Colonic mucosa (tissue), 4 donors: ENCODE data around the gene EPHB2. TPM values are rescaled to one million over a fixed set of nuclear protein-coding genes. Genes with fewer than 3 reads are reported as not detected.

Experiments
- DNase-seq: peaks from one replicate; pipeline ENCODE4 v3.0.0-alpha.2; 2020
- H3K27ac ChIP-seq: fragments of 200-600 bp; one replicate; pipeline ENCODE4 v1.8.0; 2021
- H3K27me3 ChIP-seq: fragments of 200-600 bp; one replicate; pipeline ENCODE4 v1.8.0; 2021
- H3K36me3 ChIP-seq: fragments of 200-600 bp; one replicate; pipeline ENCODE4 v1.8.0; 2021
- H3K4me1 ChIP-seq: fragments of 200-600 bp; one replicate; pipeline ENCODE4 v1.8.0; 2021; ENCODE audit warnings: mild to moderate bottlenecking
- H3K4me3 ChIP-seq: fragments of 200-600 bp; one replicate; pipeline ENCODE4 v1.8.0; 2021
- H3K9ac ChIP-seq, 2 donors: one replicate each; pipeline ENCODE4 v1.7.0; 2013; ENCODE audit warnings: control low read depth in 2 of 2, low read depth in 2 of 2, low read length in 2 of 2
- H3K9me3 ChIP-seq: fragments of 200-600 bp; one replicate; pipeline ENCODE4 v1.8.0; 2021
- CTCF ChIP-seq: fragments of 200-600 bp; IDR thresholded peaks from one replicate; pipeline ENCODE4 v1.8.0; 2022; ENCODE audit warnings: antibody characterized with exemption, mild to moderate bottlenecking
- intact Hi-C: fragments of 100-400 bp; cut with DNase I; formaldehyde crosslinking; loops from one replicate; pipeline ENCODE4 v1.14.1; 2022
- total RNA-seq, 2 donors: library from RNA; stranded (reverse); fragmentation: NEBNext Ultra II Directional in 1 of 2; extraction: Animal tissue kit (Norgen Biotek cat#: 25700) in 1 of 2; gene quantifications; one replicate each; pipeline ENCODE4 v1.2.1, GENCODE V29; 2021
- donor health status: healthy.
- donor health status: DM: no; HTN: no; CAD: no.
- donor health status: DM: no; HTN: no; CAD: no.

The EPHB2 gene
- total RNA-seq, 2 donors from 2014 or later: 71.9 to 150 TPM

GRCh38 chr1:22807340-22807739 lies 96.7 kb downstream of the EPHB2 start:
- H3K27ac ChIP-seq: no peak overlapping the region
- no peaks in the 10 kb centered on the region for H3K36me3 ChIP-seq
- H3K9me3 ChIP-seq: no peaks in the 10 kb centered on the region
- no peak for TF ChIP-seq CTCF
- no peak overlapping the region for H3K4me3 ChIP-seq
- intact Hi-C loops: no loop called here
- H3K27me3 ChIP-seq: no peaks in the 10 kb centered on the region
- no peak for DNase-seq
- H3K4me1 ChIP-seq: no peaks in the 10 kb centered on the region
- H3K9ac ChIP-seq: no peak overlapping the region

GRCh38 chr1:22808186-22808675 lies 97.6 kb downstream of the EPHB2 start:
- no peaks in the 10 kb centered on the region for H3K4me1 ChIP-seq
- no peaks in the 10 kb centered on the region for H3K27me3 ChIP-seq
- no peak for DNase-seq
- H3K27ac ChIP-seq: peak overlapping the region; percentile 27
- no peak for TF ChIP-seq CTCF
- H3K9ac ChIP-seq: no peak overlapping the region
- no peak overlapping the region for H3K4me3 ChIP-seq
- no peaks in the 10 kb centered on the region for H3K9me3 ChIP-seq
- intact Hi-C loops: no loop called here
- no peaks in the 10 kb centered on the region for H3K36me3 ChIP-seq

GRCh38 chr1:22808676-22809483 lies 98.2 kb downstream of the EPHB2 start:
- intact Hi-C loops: no loop called here
- H3K27ac ChIP-seq: peak overlapping the region; percentile 27
- TF ChIP-seq CTCF: no peak
- H3K9me3 ChIP-seq: no peaks in the 10 kb centered on the region
- no peaks in the 10 kb centered on the region for H3K27me3 ChIP-seq
- H3K4me3 ChIP-seq: no peak overlapping the region
- no peak overlapping the region for H3K9ac ChIP-seq
- H3K36me3 ChIP-seq: no peaks in the 10 kb centered on the region
- peak; percentile 42 for DNase-seq
- no peaks in the 10 kb centered on the region for H3K4me1 ChIP-seq

- no peak for TF ChIP-seq CTCF
- intact Hi-C loops: no loop called here
- no peak overlapping the region for H3K27ac ChIP-seq
- H3K9me3 ChIP-seq: no peaks in the 10 kb centered on the region
- DNase-seq: no peak
- no peaks in the 10 kb centered on the region for H3K36me3 ChIP-seq
- no peaks in the 10 kb centered on the region for H3K27me3 ChIP-seq
- H3K9ac ChIP-seq: no peak overlapping the region
- no peak overlapping the region for H3K4me3 ChIP-seq
- H3K4me1 ChIP-seq: no peaks in the 10 kb centered on the region
Observed at GRCh38 chr1:22809783-22810182, 99.1 kb downstream of the EPHB2 start.

GRCh38 chr1:22810378-22810777 lies 99.7 kb downstream of the EPHB2 start:
- no peak for TF ChIP-seq CTCF
- no peak overlapping the region for H3K4me3 ChIP-seq
- intact Hi-C loops: no loop called here
- no peaks in the 10 kb centered on the region for H3K36me3 ChIP-seq
- no peak for DNase-seq
- H3K27ac ChIP-seq: no peak overlapping the region
- no peaks in the 10 kb centered on the region for H3K9me3 ChIP-seq
- H3K27me3 ChIP-seq: no peaks in the 10 kb centered on the region
- no peaks in the 10 kb centered on the region for H3K4me1 ChIP-seq
- H3K9ac ChIP-seq: no peak overlapping the region
